ENCODE results near the gene YTHDC2. TPM values are rescaled to one million over a fixed set of nuclear protein-coding genes. Genes with fewer than 3 reads are reported as not detected.

YTHDC2 gene
- total and polyA plus RNA-seq, 2 of the 13 experiments (the other 11 are each of a cell fraction or from before 2014, with no cell fraction given): 6.7 to 17.8 TPM

- no peaks in the 10 kb centered on the region for H4K20me1 ChIP-seq (ENCODE audit: insufficient read depth, low read length)
- FAIRE-seq (no peak), ATAC-seq (no peak), DNase-seq (ENCODE audit: low spot score) (no peak)
- ChIA-PET CTCF (ENCODE audit: low intra/inter-chr PET ratio, low total read pairs) (no interaction called here), POLR2A (no interaction called here)
- no peak overlapping the region for H3K27ac ChIP-seq (ENCODE audit: extremely low read length, insufficient read depth, low read length)
- no peaks in the 10 kb centered on the region for H3K79me2 ChIP-seq (ENCODE audit: insufficient read depth, low read length)
- peaks cover 9 to 14% of the 10 kb centered on the region in 2 experiments for H3K36me3 ChIP-seq (replicated peaks in 1 of 2; ENCODE audit: control insufficient read depth in 1 of 2, insufficient read depth in 2 of 2, low read length in 2 of 2)
- WGBS (ENCODE audit: low lambda C conversion rate): 96% methylated on average over 2 of the region's 2 CpGs
- H2AFZ ChIP-seq (ENCODE audit: low read length): no peak overlapping the region
- H3K9me3 ChIP-seq (ENCODE audit: low read length): no peaks in the 10 kb centered on the region
- TF ChIP-seq NKX3-1 (CRISPR knock-in tag; IDR thresholded peaks at IDR 0.05) (no peak), ZXDC (CRISPR knock-in tag; IDR thresholded peaks at IDR 0.05) (no peak), KDM5A (IDR thresholded peaks at IDR 0.05; ENCODE audit: borderline replicate concordance, low read length) (no peak)
- no peaks in the 10 kb centered on the region for H3K27me3 ChIP-seq (ENCODE audit: control insufficient read depth in 1 of 2, insufficient read depth in 2 of 2, low read length in 2 of 2)
- BruUV-seq (replicated peaks): no TSS peak
- intact Hi-C loops (cut with micrococcal nuclease; ENCODE audit: unreplicated experiment): no loop called here
- no peaks in the 10 kb centered on the region for H3K4me1 ChIP-seq (ENCODE audit: insufficient read depth, low read length)
- no peak overlapping the region for H3K4me2 ChIP-seq (ENCODE audit: low read depth, low read length)
- in situ Hi-C loops (cut with HindIII; ENCODE audit: extremely low pct_ligation_motif_present, low pct_unique_long_range_greater_than_20kb): no loop called here
- no peak overlapping the region for H3K9ac ChIP-seq (ENCODE audit: insufficient read depth, low read depth, low read length)
- no peak overlapping the region for H3K4me3 ChIP-seq (replicated peaks in 1 of 3; ENCODE audit: insufficient read depth in 1 of 3, low read depth in 2 of 3, low read length in 3 of 3)
These were observed 64.6 kb downstream of the YTHDC2 start for GRCh38 chr5:113578091-113578490.

DNA sequence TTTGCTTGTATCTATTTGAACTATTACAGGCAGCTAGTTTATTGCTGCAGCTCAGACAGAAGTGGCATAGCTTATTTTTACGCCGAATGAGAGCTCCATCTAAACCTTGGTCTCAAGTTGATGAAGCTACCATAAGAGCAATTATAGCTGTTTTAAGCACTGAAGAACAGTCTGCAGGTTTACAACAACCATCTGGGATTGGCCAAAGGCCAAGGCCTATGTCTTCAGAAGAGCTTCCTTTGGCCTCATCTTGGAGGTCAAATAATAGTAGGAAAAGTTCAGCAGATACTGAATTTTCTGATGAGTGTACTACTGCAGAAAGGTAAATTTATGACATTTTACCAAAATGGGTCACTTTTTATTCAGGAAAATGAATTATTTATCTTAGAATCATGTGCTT is 67.9 kb downstream of the YTHDC2 start:
- Histone ChIP-seq H3K9ac (ENCODE audit: insufficient read depth, low read depth, low read length) (no peak overlapping the region), H3K4me2 (ENCODE audit: low read depth, low read length) (no peak overlapping the region), H4K20me1 (ENCODE audit: insufficient read depth, low read length) (no peaks in the 10 kb centered on the region), H3K4me1 (ENCODE audit: insufficient read depth, low read length) (no peaks in the 10 kb centered on the region), H3K79me2 (ENCODE audit: insufficient read depth, low read length) (no peaks in the 10 kb centered on the region), H3K36me3 (replicated peaks in 1 of 2; ENCODE audit: control insufficient read depth in 1 of 2, insufficient read depth in 2 of 2, low read length in 2 of 2) (peaks cover 4 to 11% of the 10 kb centered on the region in 2 experiments; a peak in 4 of 5 replicates), H3K27ac (ENCODE audit: extremely low read length, insufficient read depth, low read length) (no peak overlapping the region), H3K4me3 (replicated peaks in 1 of 3; ENCODE audit: insufficient read depth in 1 of 3, low read depth in 2 of 3, low read length in 3 of 3) (no peak overlapping the region), H3K27me3 (ENCODE audit: control insufficient read depth in 1 of 2, insufficient read depth in 2 of 2, low read length in 2 of 2) (no peaks in the 10 kb centered on the region), H3K9me3 (ENCODE audit: low read length) (no peaks in the 10 kb centered on the region), H2AFZ (ENCODE audit: low read length) (no peak overlapping the region)
- in situ Hi-C loops (cut with HindIII; ENCODE audit: extremely low pct_ligation_motif_present, low pct_unique_long_range_greater_than_20kb) (no loop called here), intact Hi-C loops (cut with micrococcal nuclease; ENCODE audit: unreplicated experiment) (no loop called here)
- DNase-seq (ENCODE audit: low spot score) (no peak), ATAC-seq (no peak), FAIRE-seq (no peak)
- no TSS peak for BruUV-seq (replicated peaks)
- ChIA-PET CTCF (ENCODE audit: low intra/inter-chr PET ratio, low total read pairs) (no interaction called here), POLR2A (no interaction called here)
- 100% methylated on average over 2 of the region's 2 CpGs for WGBS (ENCODE audit: low lambda C conversion rate)
- TF ChIP-seq THRA (CRISPR knock-in tag; IDR thresholded peaks at IDR 0.05; ENCODE audit: borderline replicate concordance) (no peak), CTCF (CRISPR knock-in tag; IDR thresholded peaks at IDR 0.05) (no peak), KDM2A (CRISPR knock-in tag; IDR thresholded peaks at IDR 0.05; ENCODE audit: borderline replicate concordance, low read depth) (no peak), GPBP1L1 (CRISPR knock-in tag; IDR thresholded peaks at IDR 0.05) (no peak), RBAK (CRISPR knock-in tag; IDR thresholded peaks at IDR 0.05) (no peak)
- TF ChIP-seq, protein P1, sequence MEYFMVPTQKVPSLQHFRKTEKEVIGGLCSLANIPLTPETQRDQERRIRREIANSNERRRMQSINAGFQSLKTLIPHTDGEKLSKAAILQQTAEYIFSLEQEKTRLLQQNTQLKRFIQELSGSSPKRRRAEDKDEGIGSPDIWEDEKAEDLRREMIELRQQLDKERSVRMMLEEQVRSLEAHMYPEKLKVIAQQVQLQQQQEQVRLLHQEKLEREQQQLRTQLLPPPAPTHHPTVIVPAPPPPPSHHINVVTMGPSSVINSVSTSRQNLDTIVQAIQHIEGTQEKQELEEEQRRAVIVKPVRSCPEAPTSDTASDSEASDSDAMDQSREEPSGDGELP (IDR thresholded peaks at IDR 0.05; ENCODE audit: borderline replicate concordance, low read depth): no peak

Data from HepG2 (cell line).